Endothelial cell of umbilical vein (primary cell): ENCODE measurements around the gene FBLIM1. TPM values are rescaled to one million over a fixed set of nuclear protein-coding genes. Genes with fewer than 3 reads are reported as not detected.

ENCODE experiments used
- BruUV-seq: library from RNA; stranded (reverse); fragments of 400-500 nt; replicated peaks from 2 replicates; lab custom pipeline; 2021; lab: Mats Ljungman, UMichigan
- CTCF ChIA-PET: fragments of 300-600, 350-600 bp; sonication (Branson Sonifier 250); formaldehyde crosslinking; loops from one replicate; lab custom pipeline; 2021; ENCODE audit warnings: antibody characterized with exemption, inconsistent platforms; lab: Charles Lee
- POLR2A ChIA-PET: fragments of 300-600, 350-600 bp; sonication (Branson Sonifier 250); formaldehyde crosslinking; loops from one replicate; lab custom pipeline; 2021; ENCODE audit warnings: antibody characterized with exemption, inconsistent platforms; lab: Charles Lee
- DNase-seq: peaks from one replicate; pipeline ENCODE4 v3.0.0-alpha.2; 2011; ENCODE audit warnings: low read depth, low spot score
- FAIRE-seq: peaks from 2 replicates; lab custom pipeline; 2011; peaks lifted over from hg19 to GRCh38; lab: Jason Lieb, UNC
- H2AFZ ChIP-seq: 2 replicates; pipeline ENCODE4 v1.6.0; 2012; ENCODE audit warnings: low read depth, low read length, control low read depth, inconsistent platforms
- H3K27ac ChIP-seq: 2 replicates; pipeline ENCODE4 v1.5.1; 2011; ENCODE audit warnings: low read depth, mild to moderate bottlenecking, control low read depth, low read length, moderate library complexity; ENCODE audit not compliant: insufficient read depth
- H3K27me3 ChIP-seq, 2 experiments: 2 replicates each; pipeline versions ENCODE4 v1.6.0 to v1.6.1; 2011; ENCODE audit warnings: low read length in 2 of 2, mixed read lengths in 1 of 2; ENCODE audit not compliant: control insufficient read depth in 2 of 2, insufficient read depth in 2 of 2
- H3K36me3 ChIP-seq, 2 experiments: 2 replicates in 1 of 2; 3 replicates in 1 of 2; pipeline ENCODE4 v1.5.1; 2011; ENCODE audit warnings: low read length in 2 of 2, mild to moderate bottlenecking in 1 of 2, moderate library complexity in 1 of 2; ENCODE audit not compliant: control insufficient read depth in 2 of 2, insufficient read depth in 2 of 2; ENCODE audit errors: extremely low read depth in 1 of 2
- H3K4me1 ChIP-seq: 3 replicates; pipeline ENCODE4 v1.5.1; 2011; ENCODE audit warnings: mild to moderate bottlenecking, low read length; ENCODE audit not compliant: control insufficient read depth, insufficient read depth; ENCODE audit errors: extremely low read depth
- H3K4me2 ChIP-seq: 2 replicates; pipeline ENCODE4 v1.6.1; 2011; ENCODE audit warnings: low read length, control low read depth, mixed read lengths; ENCODE audit not compliant: insufficient read depth
- H3K4me3 ChIP-seq, 3 experiments: fragments of 200-600 bp in 1 of 3; sonication (generic), shearing (Covaris generic) in 1 of 3; replicated peaks in 1 of 3; 2 replicates each; pipeline ENCODE4 v1.5.1; 2011 to 2016; ENCODE audit warnings: control low read depth in 3 of 3, low read length in 3 of 3, mild to moderate bottlenecking in 2 of 3, inconsistent platforms in 1 of 3, low read depth in 1 of 3, moderate library complexity in 1 of 3; ENCODE audit not compliant: insufficient read depth in 1 of 3
- H3K79me2 ChIP-seq: 2 replicates; pipeline ENCODE4 v1.6.0; 2012; ENCODE audit warnings: low read length, inconsistent platforms; ENCODE audit not compliant: control insufficient read depth, insufficient read depth
- H3K9ac ChIP-seq: replicated peaks from 2 replicates; pipeline ENCODE3; 2011; ENCODE audit warnings: low read length, control low read depth; ENCODE audit not compliant: insufficient read depth; ENCODE audit errors: extremely low read depth
- H3K9me1 ChIP-seq: replicated peaks from 3 replicates; pipeline ENCODE4 v1.6.0; 2011; ENCODE audit warnings: mild to moderate bottlenecking, low read length; ENCODE audit not compliant: control insufficient read depth, insufficient read depth; ENCODE audit errors: extremely low read depth
- H3K9me3 ChIP-seq: replicated peaks from 2 replicates; pipeline ENCODE4 v1.5.1; 2012; ENCODE audit warnings: low read length, inconsistent platforms; ENCODE audit not compliant: control insufficient read depth, insufficient read depth
- H4K20me1 ChIP-seq: replicated peaks from 2 replicates; pipeline ENCODE3; 2011; ENCODE audit warnings: mild to moderate bottlenecking, low read length; ENCODE audit not compliant: control insufficient read depth, insufficient read depth; ENCODE audit errors: extremely low read depth
- EZH2 ChIP-seq: IDR thresholded peaks from 2 replicates; pipeline ENCODE4 v1.6.1; 2012; ENCODE audit warnings: borderline replicate concordance, low read depth, mild to moderate bottlenecking, moderate library complexity, low read length, inconsistent platforms; ENCODE audit not compliant: severe bottlenecking
- FOS ChIP-seq: IDR thresholded peaks from 2 replicates; pipeline ENCODE4 v1.6.1; 2011; ENCODE audit warnings: mild to moderate bottlenecking, low read length, moderate library complexity, borderline replicate concordance; ENCODE audit not compliant: insufficient read depth
- GATA2 ChIP-seq: IDR thresholded peaks from 2 replicates; pipeline ENCODE4 v1.7.0; 2011; ENCODE audit warnings: low read depth, mild to moderate bottlenecking, moderate library complexity, mixed read lengths, low read length; ENCODE audit not compliant: insufficient read length, insufficient read depth
- JUN ChIP-seq: IDR thresholded peaks from 2 replicates; pipeline ENCODE4 v1.6.1; 2011; ENCODE audit warnings: borderline replicate concordance, low read depth; ENCODE audit not compliant: insufficient read length, insufficient read depth
- MAX ChIP-seq: IDR thresholded peaks from 2 replicates; pipeline ENCODE4 v1.6.1; 2011; ENCODE audit not compliant: insufficient read depth, insufficient read length
- MYC ChIP-seq: IDR thresholded peaks from one replicate; pipeline ENCODE4 v1.6.1; 2011; ENCODE audit warnings: mild to moderate bottlenecking, low read depth, low read length
- POLR2A ChIP-seq: IDR thresholded peaks from 2 replicates; pipeline ENCODE4 v1.6.1; 2012; ENCODE audit warnings: low read depth, mild to moderate bottlenecking, control low read depth, low read length
- POLR2AphosphoS5 ChIP-seq: IDR thresholded peaks from 2 replicates; pipeline ENCODE4 v1.6.1; 2012; ENCODE audit warnings: low read depth, mild to moderate bottlenecking, control low read depth, low read length, moderate library complexity; ENCODE audit not compliant: insufficient read depth
- dilution Hi-C: fragments of 300-500 bp; cut with MboI; formaldehyde crosslinking; loops from one replicate; pipeline ENCODE4 v1.15.0; 2019; ENCODE audit warnings: low sequenced_read_pairs; ENCODE audit not compliant: extremely low pct_ligation_motif_present
- intact Hi-C: fragments of 100-400 bp; cut with micrococcal nuclease; formaldehyde crosslinking; loops from one replicate; pipeline ENCODE4 v1.10.0; 2022
- polyA plus RNA-seq, 4 experiments: library from polyadenylated mRNA; depleted of rRNA in 3 of 4; stranded (reverse) in 3 of 4; unstranded in 1 of 4; fragments of >200 nt; gene quantifications; 2 replicates each; pipeline versions ENCODE4 v1.2.1 to v1.2.3, GENCODE V29; 2011 to 2012; ENCODE audit warnings: missing spikeins in 1 of 4
- total RNA-seq: library from RNA; stranded (reverse); gene quantifications from 2 replicates; pipeline ENCODE4 v1.2.3, GENCODE V29; 2021
- TF ChIP-seq, protein P1 (sequence below), 2 donors: IDR thresholded peaks; 1 replicate in 1 of 2; 2 replicates in 1 of 2; pipeline ENCODE4 v1.5.1; 2011; ENCODE audit warnings: low read length in 2 of 2, mild to moderate bottlenecking in 2 of 2, moderate library complexity in 2 of 2, control low read depth in 1 of 2, inconsistent platforms in 1 of 2, low read depth in 1 of 2; ENCODE audit not compliant: insufficient read depth in 1 of 2; ENCODE audit errors: extremely low read depth in 1 of 2

Gene FBLIM1
- total and polyA plus RNA-seq, 2 donors (not counting 3 experiments of a cell fraction or from before 2014, with no cell fraction given) = 363 to 414 TPM

DNA sequence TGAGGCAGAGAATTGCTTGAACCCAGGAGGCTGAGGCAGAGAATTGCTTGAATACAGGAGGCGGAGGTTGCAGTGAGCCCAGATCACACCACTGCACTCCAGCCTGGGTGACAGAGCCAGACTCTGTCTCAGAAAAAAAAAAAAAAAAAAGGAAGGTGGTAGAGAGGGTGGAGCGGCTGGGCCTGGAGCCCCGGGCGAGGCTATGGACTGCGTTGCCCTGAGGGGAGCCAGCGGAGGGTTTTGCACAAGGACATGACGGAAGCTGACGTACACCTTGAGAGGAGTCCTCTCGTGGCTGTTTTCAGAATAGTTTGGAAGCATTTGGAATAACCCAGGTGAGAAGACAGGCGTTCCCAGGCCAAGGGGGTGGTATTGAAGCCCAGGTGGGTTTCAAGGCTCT is 6.9 kb upstream of the FBLIM1 start:
- Histone ChIP-seq H4K20me1 (no peaks in the 10 kb centered on the region), H3K4me3 (no peak overlapping the region), H3K9me1 (no peaks in the 10 kb centered on the region), H3K4me2 (no peak overlapping the region), H3K79me2 (peaks cover 23% of the 10 kb centered on the region), H3K9me3 (no peaks in the 10 kb centered on the region), H2AFZ (no peak overlapping the region), H3K27me3 (no peaks in the 10 kb centered on the region), H3K36me3 (no peaks in the 10 kb centered on the region), H3K9ac (no peak overlapping the region), H3K4me1 (peaks cover 46% of the 10 kb centered on the region), H3K27ac (no peak overlapping the region)
- BruUV-seq = no TSS peak
- no peak for DNase-seq
- intact Hi-C loops = no loop called here
- TF ChIP-seq EZH2 = no peak
- TF ChIP-seq GATA2 = no peak
- no peak for TF ChIP-seq JUN
- no peak for TF ChIP-seq POLR2AphosphoS5
- TF ChIP-seq MYC = no peak
- no peak for TF ChIP-seq MAX
- TF ChIP-seq, protein P1, sequence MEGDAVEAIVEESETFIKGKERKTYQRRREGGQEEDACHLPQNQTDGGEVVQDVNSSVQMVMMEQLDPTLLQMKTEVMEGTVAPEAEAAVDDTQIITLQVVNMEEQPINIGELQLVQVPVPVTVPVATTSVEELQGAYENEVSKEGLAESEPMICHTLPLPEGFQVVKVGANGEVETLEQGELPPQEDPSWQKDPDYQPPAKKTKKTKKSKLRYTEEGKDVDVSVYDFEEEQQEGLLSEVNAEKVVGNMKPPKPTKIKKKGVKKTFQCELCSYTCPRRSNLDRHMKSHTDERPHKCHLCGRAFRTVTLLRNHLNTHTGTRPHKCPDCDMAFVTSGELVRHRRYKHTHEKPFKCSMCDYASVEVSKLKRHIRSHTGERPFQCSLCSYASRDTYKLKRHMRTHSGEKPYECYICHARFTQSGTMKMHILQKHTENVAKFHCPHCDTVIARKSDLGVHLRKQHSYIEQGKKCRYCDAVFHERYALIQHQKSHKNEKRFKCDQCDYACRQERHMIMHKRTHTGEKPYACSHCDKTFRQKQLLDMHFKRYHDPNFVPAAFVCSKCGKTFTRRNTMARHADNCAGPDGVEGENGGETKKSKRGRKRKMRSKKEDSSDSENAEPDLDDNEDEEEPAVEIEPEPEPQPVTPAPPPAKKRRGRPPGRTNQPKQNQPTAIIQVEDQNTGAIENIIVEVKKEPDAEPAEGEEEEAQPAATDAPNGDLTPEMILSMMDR (IDR thresholded peaks at IDR 0.05; ENCODE audit: extremely low read depth in 1 of 2, insufficient read depth in 1 of 2, low read depth in 1 of 2, low read length in 2 of 2) = no peak
- no peak for TF ChIP-seq FOS
- TF ChIP-seq POLR2A = no peak
- no peak for FAIRE-seq
- ChIA-PET CTCF (no interaction called here), POLR2A (no interaction called here)
- dilution Hi-C loops = no loop called here
